GM10266 (cell line): ENCODE measurements around the gene NSD1.

Experiments
- DNase-seq: peaks from one replicate; pipeline ENCODE4 v3.0.0; 2012; ENCODE audit errors: extremely low spot score
- CTCF ChIP-seq: IDR thresholded peaks from 2 replicates; pipeline ENCODE4 v1.5.1; 2012; ENCODE audit warnings: mild to moderate bottlenecking, low read depth; ENCODE audit not compliant: control insufficient read depth, insufficient read depth; ENCODE audit errors: missing control alignments

The NSD1 gene

GRCh38 chr5:177332896-177333260 lies 199.3 kb downstream of the NSD1 start:
- DNase-seq = no peak
- no peak for TF ChIP-seq CTCF

GRCh38 chr5:177333420-177334154 lies 200.0 kb downstream of the NSD1 start:
- no peak for TF ChIP-seq CTCF
- no peak for DNase-seq

GRCh38 chr5:177334155-177334551 lies 200.6 kb downstream of the NSD1 start:
- no peak for TF ChIP-seq CTCF
- DNase-seq = no peak

GRCh38 chr5:177334781-177335700 lies 201.5 kb downstream of the NSD1 start:
- DNase-seq = no peak
- no peak for TF ChIP-seq CTCF

- DNase-seq = no peak
- TF ChIP-seq CTCF = no peak
Measured at GRCh38 chr5:177335701-177336065, 202.1 kb downstream of the NSD1 start.

GRCh38 chr5:177336112-177336511 lies 202.5 kb downstream of the NSD1 start:
- DNase-seq = no peak
- peak; percentile 8 for TF ChIP-seq CTCF
